Measurements from ENCODE around the gene CPHXL2.
A peak's percentile ranks its signal among the peaks of the same experiment; 100 is the strongest.

CPHXL2 gene

DNA sequence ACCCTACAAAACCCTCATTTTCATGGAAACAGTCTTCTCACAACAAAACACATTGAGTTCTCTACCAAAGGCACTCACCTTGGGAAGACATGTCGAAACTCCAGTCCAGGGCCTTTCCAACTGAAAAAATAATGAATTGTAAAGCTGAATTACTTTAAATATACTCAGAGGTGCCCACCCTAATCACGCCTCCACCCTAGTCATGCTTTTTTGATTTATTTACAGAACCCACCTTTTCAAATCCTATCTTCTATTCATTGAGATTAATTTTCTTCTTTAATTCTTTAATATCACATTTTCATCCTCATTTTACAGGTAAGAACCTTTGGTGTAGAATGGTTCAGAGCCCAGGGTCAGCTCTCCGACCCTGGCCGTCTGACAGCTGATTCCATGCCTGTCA, at the start of gene CPHXL2:
CPHXL2 (minus strand) TSS at position 101 of the 400 bp plus-strand sequence; CDS start at position 91, 10 bp downstream.
- DNase-seq = no peak

DNA sequence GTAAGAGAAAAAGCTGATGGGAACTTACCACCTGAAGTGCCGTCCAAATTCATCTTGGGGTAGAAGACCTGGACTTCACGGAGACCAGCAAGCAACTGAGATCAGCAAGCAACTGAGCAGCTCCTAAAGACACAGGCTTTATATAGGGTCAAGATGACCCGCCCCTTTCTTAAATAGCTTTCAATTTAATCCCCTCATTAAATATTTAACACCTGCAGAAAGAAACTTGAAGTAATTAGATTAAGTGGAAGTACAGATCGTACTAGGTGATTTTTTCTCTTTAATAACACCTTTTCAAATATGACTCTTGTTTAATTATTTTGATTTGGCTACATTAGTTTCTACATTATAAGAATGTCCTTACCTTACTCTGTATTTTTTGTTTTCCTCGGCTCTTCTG, 49.6 kb upstream of the CPHXL2 start, which contains the start of gene CPHXL:
CPHXL (minus strand) TSS at position 101 of the 400 bp plus-strand sequence; CDS start at position 53, 48 bp downstream.
- no peak for DNase-seq

DNA sequence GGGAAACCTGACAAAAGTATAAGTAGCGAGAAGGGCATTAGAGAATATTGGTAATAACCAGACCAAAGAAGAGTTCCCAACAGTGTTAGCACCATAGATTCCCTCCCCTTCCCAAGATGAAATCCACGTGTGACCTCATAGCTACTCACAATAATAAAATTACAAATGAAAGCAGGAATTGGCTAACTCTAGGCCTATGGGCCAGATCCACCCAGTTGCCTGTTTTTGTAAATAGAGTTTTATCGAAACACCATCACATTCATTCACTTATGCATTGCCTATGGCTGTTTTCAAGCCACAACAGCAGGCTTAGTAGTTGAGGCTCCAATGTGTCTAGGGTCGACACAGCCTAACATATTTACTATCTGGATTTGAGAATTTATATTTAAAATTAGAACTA, 41.6 kb upstream of the CPHXL2 start:
- DNase-seq = no peak

DNA sequence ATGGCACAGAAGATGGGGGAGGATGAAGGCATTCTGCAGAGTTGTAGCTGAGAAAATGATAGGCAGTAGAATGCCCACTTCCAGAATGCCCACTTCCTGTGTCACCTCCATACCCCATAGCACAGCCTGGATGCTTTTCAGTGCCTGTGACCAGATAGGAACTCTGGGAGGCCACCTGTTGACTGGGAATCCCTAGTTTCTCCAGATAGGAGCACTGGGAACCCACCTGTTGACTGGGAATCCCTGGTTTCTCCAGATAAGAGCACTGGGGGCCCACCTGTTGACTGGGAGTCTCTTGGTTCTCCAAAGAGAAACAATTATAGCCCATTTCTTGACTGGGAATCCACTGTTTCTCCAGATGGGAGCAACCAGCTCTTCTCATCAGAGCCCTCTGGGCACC, 37.9 kb upstream of the CPHXL2 start:
- no peak for DNase-seq

DNA sequence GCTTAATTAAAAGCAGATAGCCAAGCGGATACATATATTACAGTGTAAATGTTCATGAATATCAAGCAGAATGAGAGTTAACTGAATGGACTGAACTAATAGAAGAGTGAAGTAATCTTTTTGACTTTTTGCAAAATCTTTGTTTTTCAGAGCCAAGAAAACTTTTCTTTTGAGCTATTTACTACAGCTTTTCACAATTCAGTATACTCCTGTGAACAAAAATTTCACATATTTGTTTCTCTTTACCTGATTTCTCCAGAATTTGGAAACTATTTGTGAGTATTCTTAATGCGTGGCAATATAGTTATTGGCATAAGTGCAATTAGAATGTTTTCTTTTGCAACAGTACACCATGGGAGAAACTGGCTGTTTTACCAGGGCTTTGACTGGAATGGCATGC, 33.5 kb upstream of the CPHXL2 start:
- DNase-seq = no peak

DNA sequence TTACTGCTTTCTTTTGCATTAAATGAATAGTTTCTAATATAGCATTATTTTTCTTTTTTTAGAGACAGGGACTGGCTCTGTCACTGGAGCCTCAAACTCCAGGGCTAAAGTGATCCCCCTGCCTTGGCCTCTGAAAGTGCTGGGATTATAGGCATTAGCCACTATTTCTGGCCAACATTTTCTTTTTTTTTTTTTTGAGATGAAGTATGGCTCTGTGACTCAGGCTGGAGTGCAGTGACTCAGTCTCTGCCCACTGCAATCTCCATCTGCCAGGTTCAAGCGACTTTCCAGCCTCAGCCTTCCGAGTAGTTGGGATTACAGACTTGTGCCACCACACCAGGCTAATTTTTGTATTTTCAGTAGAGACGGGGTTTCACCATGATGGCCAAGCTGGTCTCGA, 26.5 kb upstream of the CPHXL2 start:
- no peak for DNase-seq

DNA sequence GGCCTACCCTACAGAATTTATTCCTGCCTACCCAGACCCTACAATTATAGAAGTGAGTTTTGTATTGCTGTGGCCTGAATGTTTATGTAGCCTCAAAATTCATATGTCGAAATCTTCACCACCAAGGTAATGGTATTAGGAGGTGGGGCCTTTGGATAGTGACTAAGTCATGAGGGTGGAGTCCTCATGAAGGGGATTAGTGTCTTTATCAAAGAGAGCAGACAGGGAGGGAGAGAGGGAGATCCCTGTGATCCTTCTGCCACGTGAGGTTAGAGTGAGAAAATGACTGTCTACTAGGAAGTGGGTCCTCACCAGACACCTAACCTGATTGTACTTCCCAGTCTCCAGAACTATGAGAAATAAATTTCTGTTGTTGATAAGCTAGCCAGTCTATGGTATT, 25.4 kb upstream of the CPHXL2 start:
- DNase-seq = no peak

DNA sequence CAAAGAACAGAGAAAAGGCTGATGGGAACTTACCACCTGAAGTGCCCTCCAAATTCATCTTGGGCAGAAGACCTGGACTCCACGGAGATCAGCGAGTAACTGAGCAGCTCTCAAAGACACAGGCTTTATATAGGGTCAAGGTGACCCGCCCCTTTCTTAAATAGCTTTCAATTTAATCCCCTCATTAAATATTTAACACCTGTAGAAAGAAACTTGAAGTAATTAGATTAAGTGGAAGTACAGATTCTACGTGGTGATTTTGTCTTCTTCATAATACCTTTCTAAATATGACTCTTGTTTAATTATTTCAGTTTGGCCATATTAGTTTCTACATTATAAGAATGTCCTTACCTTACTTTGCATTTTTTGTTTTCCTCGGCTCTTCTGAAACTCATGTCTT, 24.6 kb upstream of the CPHXL2 start, which contains the start of gene DUXB:
DUXB (minus strand) TSS at position 101 of the 400 bp plus-strand sequence; CDS start at position 58, 43 bp downstream.
- no peak for DNase-seq

DNA sequence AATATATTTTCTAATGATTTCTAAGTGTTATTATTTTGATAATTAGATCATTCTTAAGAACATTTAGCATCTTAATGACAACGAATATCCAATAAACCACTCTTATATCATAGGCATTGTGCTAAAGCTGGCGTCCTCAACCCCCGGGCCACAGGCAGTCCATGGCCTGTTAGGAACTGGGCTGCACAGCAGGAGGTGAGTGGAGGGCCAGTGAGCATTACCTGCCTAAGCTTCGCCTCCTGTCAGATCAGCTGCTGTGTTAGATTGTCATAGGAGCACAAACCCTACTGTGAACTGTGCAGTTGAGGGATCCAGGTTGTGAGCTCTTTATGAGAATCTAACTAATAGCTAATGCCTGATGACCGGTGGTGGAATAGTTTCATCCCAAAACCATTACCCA, 20.8 kb upstream of the CPHXL2 start:
- DNase-seq = no peak

DNA sequence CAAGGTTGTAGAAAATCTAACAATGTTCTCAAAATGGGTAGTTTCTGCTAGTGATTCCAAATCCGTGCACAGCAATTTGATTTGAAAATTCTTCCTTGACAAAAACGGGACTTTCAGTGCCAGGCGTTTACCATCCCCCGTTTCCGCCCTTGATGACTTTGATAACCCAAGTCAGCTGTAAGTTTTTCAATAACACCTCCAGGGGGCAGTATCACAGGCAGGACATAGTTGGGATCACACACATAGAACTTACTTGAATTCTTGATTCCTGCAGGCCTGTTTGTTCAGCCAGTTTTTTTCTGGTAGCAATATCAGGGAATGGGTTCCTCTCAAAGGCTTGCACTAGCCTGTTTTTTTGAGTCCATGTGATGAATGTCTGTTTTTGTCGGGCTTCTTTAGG, 18.9 kb upstream of the CPHXL2 start:
- no peak for DNase-seq

DNA sequence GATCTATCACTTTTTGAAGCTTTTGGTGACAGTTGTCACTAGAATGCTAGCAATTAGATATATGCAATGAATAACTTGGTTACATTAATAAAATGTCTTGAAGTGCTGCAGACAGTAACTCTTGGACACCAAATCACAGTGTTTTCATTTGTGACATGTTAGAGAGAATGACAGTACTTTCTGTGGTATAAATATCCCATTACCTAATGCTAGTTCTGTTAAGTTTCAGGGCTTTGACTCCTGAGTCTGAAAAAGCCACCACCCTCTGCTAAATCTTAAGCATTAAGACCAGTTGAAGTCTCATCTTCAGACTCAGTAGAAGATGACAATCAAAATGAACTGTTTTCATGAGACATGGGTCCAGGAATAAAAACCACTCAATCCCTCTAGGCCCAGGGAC, 10.6 kb upstream of the CPHXL2 start:
- no peak for DNase-seq

DNA sequence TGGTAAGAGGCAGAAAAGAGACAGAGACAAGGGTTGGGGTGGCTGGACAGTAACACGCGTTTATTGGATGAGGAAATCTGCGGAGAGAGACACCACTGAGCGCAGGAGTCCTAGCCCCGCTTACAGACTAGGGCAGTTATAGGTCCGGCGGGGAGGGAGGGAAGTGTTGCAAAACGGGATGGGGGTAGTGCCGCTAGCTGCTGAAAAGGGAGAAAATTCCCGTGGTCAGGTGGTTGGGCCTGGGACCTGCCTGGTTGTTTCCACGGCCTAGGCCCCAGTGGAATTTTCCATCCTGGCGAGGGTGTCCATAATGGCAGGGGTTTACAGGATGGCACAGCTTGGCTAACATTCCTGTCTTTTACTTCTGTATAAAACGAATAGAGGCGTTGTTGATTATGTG, 5.5 kb upstream of the CPHXL2 start:
- no peak for DNase-seq

DNA sequence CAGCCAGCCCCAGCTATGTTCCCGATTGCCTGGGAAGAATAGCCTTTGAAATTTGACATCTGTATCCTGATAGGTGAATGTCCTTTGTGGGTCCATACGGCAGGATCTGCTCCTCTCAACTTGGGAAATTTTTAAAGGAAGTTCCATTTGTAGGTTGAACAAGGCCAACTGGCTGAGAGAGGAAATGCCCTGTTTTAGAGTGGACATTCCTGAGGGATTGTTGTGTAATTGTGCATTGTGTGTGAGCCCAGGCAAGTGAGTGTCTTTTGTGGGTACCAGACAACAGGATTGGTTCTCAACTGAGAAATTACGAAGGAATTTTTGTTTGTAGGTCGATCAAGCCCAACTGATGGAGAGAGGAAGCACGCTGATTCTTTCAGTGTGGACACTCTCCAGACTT, 2.6 kb upstream of the CPHXL2 start:
- DNase-seq = no peak

DNA sequence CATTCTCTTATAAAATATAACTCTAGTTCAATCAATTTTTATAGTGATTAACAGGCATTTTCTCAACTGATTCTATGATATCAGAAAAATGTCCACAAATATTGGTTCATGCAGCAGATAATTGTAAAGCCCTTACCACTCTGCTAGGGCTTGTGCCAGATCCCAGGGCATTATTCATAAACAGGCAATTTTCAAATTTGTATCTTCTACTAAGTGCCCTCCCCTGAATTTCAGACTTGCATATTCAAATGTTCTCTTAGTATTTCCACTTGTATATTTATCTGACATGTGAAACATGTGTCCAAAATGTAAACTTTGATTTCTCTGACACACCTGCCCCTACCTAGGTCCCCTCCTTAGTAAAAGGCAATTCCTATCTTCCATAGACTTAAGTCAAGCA, 9.3 kb downstream of the CPHXL2 start:
- DNase-seq = no peak

DNA sequence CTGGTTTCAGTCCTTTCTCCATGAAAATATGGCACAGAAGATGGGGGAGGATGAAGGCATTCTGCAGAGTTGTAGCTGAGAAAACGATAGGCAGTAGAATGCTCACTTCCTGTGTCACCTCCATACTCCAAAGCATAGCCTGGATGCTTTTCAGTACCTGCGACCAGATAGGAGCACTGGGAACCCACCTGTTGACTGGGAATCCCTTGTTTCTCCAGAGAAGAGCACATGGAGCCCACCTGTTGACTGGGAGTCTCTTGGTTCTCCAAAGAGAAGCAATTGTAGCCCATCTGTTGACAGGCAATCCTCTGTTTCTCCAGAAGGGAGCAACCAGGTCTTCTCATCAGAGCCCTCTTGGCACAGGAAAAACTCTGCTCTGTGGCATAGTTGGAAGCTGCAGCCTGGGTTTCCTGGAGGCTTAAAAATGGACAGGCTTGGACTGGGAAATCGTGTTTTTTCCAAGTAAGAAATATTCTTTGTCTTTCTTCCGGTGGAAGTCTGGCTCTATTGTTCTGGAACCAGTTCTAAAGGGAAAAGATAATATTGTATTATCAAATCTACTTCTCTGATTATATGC, 16.0 kb downstream of the CPHXL2 start:
- DNase-seq = no peak

DNA sequence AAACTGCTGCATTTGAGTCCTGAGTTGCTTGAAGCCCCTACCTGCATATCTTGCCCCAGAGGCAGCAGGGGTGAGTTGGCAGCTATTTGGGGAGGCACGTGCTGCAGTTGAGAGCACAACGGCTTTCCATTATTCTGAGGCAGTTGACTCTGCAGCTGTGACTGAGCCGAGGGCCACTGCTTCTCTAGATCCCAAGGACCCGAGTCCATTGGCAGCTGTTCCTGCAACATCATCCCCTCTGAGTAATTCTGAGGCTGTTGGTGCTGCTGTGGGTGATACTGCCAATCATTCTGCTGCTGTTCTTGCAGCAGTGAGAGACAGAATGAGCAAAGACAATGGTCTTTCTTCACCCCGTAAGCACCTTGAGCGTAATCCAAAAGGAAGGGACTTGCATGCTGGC, 16.5 kb downstream of the CPHXL2 start:
- DNase-seq = no peak

DNA sequence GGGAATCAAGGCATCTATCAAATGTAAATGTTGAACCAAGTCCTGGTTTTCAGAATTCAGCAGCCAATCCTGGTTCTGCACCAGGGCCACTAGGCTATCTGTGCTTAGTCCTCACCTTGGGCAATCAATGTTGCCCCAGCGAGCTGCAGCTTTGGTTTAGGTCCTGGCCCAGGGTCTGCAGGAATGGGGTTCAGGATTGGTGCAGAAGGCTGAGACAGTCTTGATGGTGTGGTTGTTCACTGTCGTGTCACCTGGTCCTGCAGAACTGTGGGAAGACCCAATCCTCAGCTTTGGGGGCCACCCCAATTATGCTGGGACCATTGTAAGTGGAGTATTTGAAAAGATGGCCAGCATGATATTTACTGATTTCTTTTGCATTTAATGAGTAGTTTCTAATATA, 18.6 kb downstream of the CPHXL2 start:
- DNase-seq = no peak

DNA sequence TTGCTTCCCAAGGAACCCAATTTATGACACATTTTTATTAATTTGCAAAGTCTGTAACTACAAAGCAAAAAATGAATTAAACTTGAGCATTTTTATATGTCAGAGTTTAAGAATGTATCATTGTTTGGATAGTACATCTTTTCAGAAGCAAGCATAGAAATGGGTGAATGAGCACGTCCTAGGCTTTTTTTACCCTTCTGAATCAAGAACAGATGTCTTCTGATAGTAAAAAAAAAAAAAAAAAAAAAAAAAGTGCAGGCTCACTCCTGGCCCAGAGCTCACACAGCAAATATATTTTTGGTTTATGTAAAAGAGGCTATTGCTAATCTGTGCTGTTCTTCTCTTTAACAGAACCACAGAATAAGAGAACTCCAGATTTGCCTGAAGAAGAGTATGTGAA, 22.9 kb downstream of the CPHXL2 start:
- no peak for DNase-seq

DNA sequence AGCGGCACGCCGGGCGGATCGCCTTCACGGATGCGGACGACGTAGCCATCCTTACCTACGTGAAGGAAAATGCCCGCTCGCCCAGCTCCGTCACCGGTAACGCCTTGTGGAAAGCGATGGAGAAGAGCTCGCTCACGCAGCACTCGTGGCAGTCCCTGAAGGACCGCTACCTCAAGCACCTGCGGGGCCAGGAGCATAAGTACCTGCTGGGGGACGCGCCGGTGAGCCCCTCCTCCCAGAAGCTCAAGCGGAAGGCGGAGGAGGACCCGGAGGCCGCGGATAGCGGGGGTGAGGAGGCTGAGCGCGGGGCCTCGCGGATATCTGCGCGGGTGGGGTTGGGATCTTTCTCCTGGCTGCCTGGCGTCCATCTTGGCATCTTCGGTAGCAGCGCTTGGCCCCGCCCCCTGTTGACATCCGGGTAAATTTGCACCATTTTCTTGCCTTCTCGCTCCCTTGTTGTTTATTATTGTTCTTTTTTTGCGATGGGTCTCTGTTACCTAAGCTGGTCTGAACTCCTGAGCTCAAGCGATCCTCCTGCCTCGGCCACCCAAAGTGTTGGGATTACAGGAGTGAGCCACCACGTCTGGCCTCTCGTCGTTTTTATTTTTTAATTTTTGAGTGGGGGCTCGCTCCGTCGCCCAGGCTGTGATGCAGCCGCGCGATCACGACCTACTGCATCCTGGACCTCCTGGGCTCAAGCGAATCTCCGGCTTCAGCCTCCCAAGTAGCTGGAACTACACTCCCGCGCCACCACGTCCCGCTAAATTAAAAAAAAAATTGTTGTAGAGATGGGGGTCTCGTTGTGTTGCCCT, 28.3 kb downstream of the CPHXL2 start:
- peak in 1 of 2 experiments; percentile 45 for DNase-seq

DNA sequence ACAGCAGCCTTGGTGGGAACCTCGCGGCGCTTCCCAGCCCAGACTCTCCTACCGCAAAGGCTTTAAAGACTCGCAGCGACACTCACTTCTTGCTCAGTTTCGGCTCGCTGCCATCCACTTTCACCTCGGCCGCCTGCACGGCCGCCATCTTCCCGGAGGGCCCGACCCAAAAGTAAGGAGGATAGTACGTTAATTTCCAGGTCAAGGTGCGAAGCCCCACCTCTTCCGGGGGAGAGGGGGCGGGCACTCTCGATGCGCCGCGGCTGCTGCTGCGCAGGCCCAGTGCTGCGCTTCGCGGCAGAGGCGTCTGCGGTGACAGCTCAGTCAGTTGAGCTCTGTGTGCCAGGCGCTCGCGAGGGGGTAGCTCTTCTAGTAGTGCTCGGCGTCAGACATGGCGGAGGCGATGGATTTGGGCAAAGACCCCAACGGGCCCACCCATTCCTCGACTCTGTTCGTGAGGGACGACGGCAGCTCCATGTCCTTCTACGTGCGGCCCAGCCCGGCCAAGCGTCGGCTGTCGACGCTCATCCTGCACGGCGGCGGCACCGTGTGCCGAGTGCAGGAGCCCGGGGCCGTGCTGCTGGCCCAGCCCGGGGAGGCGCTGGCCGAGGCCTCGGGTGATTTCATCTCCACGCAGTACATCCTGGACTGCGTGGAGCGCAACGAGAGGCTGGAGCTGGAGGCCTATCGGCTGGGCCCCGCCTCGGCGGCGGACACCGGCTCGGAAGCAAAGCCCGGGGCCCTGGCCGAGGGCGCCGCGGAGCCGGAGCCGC, 29.1 kb downstream of the CPHXL2 start, which contains the start of the genes KARS1 and TERF2IP:
KARS1 (minus strand) TSS at position 174 of the 773 bp plus-strand sequence; CDS start at position 148, 26 bp downstream.
TERF2IP (plus strand) TSS at position 282 of the 773 bp plus-strand sequence; CDS start at position 392, 110 bp downstream.
- DNase-seq = peak; percentile 57 to 85

DNA sequence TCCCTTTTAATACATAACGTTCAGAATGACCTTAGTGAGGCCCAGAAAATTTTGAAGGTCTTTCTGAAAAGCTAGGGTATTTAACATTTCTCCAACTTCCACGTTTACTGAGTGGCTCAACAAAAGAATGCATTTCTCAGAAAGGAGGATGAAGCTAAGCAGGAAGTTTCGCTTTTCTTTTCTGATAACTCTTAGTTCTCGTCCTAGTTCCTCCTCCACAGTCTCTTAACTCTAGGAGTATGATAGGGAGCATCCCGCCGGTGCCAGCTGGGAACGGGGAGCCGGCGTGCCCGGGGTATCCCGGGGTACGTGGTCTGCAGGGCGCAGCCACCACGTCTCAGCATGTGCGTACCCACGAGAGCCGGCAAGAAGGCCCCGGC, 29.7 kb downstream of the CPHXL2 start:
- no peak for DNase-seq

DNA sequence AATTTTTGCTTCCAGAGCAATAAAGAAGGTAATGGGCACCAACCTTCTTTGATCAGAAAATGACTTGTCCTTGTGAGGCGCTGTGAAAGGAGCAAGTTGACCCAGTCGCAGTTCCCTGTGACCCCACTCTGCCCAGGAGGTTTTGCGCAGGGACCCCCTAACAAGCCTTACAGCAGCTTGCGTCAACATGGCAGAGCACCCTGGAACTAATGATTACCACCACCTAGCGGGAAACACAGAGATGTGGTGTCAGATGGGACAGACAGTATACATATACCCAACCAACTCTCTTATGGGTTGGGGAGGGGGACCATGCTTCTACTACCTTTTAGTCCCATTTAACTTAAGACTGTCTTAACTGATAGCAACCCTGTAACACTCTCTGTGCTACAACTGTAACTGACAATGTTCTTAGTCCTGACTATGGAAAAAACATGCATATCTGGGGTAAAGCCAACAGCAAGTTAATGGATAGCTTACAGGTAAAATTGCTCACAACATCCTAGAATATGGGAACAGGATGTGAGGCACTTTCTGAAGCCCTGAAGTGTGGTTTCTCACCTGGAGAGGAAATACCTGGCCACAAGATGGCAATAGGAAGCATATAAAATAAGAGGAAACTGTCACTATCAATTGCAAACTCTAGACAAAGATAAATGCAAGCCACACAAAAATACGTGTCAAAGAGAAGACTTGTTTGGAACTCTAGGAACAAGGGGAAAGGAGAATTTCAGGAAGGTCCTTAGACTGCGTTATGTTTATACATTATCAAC, 32.4 kb downstream of the CPHXL2 start:
- no peak for DNase-seq

DNA sequence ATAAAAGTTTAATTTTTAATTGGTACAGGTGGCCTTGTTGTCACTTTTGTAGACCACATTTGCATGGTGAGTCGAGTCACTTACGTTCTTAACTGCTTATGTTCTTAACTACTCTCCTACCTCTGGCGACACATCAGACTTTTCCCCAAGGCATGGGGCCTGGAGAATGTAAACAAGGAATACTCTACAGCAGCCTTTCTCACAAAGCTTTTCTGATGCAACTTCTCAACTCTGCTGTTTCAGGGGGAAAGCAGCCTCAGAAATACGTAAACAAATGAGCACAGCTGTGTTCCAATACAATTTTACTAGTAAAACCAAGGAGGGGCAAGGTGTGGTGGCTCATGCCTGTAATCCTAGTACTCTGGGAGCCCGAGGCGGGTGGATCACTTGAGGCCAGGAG, 36.2 kb downstream of the CPHXL2 start:
- DNase-seq = no peak

All from NCI-H446 (cell line).